Lower leg skin (tissue), 3 donors: ENCODE results near the gene TBX18.

Experiments
- CTCF ChIP-seq, 3 donors: fragments of 450-650 bp; IDR thresholded peaks; one replicate each; pipeline ENCODE4 v1.5.1; 2016; ENCODE audit warnings: antibody characterized with exemption in 3 of 3, mild to moderate bottlenecking in 3 of 3, moderate library complexity in 2 of 3
- POLR2A ChIP-seq, 2 donors: fragments of 450-650 bp; IDR thresholded peaks; one replicate each; pipeline ENCODE4 v1.6.1; 2016 to 2017; ENCODE audit warnings: antibody characterized with exemption in 2 of 2, mild to moderate bottlenecking in 1 of 2, moderate library complexity in 1 of 2

- TF ChIP-seq CTCF (IDR thresholded peaks at IDR 0.05) (no peak), POLR2A (IDR thresholded peaks at IDR 0.05) (no peak)
Observed at GRCh38 chr6:84771756-84772356, 7.5 kb upstream of the TBX18 start.
